ENCODE data around the gene PTPN13.

The PTPN13 gene

DNA sequence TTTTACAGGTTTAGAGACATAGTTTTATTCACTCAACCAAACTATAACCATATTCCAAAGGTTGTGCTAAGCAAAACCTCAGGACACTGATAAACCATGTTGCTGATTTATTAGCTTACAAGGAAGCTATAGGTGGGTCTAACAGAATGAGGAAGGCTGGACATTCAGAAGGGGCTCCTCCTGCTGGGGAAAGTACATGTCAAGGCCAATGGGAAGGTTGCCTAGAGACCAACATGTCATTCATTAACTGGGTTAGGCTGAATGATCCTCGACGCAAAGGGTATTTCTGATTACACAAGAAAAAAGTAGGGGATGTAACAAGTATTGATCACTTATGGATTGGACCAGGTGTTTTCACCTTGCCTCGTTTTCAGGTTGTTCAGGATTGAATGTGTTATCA is 224.7 kb downstream of the PTPN13 start:
- H3K4me1 Mint-ChIP-seq (ENCODE audit: low read depth), result no peaks in the 10 kb centered on the region
- H3K27ac Mint-ChIP-seq, result no peak overlapping the region

GRCh38 chr4:86819561-86819960 is 225.4 kb downstream of the PTPN13 start:
- Mint-ChIP-seq H3K36me3 (ENCODE audit: low read depth) (no peaks in the 10 kb centered on the region), H3K4me3 (no peak overlapping the region), H3K4me1 (ENCODE audit: low read depth) (no peaks in the 10 kb centered on the region), H3K27me3 (no peaks in the 10 kb centered on the region), H3K9me3 (peaks cover 15% of the 10 kb centered on the region), H3K27ac (no peak overlapping the region)
- no peak for DNase-seq

More for the DNA sequence above, 224.7 kb downstream of the PTPN13 start:
- peaks cover 15% of the 10 kb centered on the region for H3K9me3 Mint-ChIP-seq
- H3K27me3 Mint-ChIP-seq, result no peaks in the 10 kb centered on the region
- H3K36me3 Mint-ChIP-seq (ENCODE audit: low read depth), result no peaks in the 10 kb centered on the region
- no peak overlapping the region for H3K4me3 Mint-ChIP-seq
- DNase-seq, result no peak

DNA sequence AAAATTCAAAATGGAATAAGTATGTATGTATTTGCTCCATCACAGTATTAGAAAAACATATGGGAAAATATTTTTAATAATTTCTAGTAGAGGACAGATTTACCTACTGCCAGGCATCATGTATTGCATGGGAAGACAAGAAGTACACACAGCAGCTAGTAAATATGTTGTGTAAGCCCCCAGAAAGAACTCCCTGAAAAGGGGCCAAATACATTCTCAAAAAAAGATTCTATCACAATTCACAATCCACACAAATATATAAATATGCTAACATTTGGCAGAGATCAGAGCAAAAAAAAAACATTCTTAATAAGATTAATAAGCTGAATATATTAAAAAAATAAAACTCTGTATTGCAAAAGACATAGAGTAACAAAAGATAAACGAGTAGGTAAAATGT is 227.0 kb downstream of the PTPN13 start:
- H3K4me1 Mint-ChIP-seq (ENCODE audit: low read depth), result no peaks in the 10 kb centered on the region
- no peak overlapping the region for H3K27ac Mint-ChIP-seq
- peaks cover 3% of the 10 kb centered on the region for H3K9me3 Mint-ChIP-seq
- no peak overlapping the region for H3K4me3 Mint-ChIP-seq
- H3K36me3 Mint-ChIP-seq (ENCODE audit: low read depth), result no peaks in the 10 kb centered on the region
- DNase-seq, result no peak
- H3K27me3 Mint-ChIP-seq, result no peaks in the 10 kb centered on the region

GRCh38 chr4:86822136-86822535 is 228.0 kb downstream of the PTPN13 start:
- Mint-ChIP-seq H3K27ac (no peak overlapping the region), H3K4me1 (ENCODE audit: low read depth) (no peaks in the 10 kb centered on the region), H3K36me3 (ENCODE audit: low read depth) (no peaks in the 10 kb centered on the region), H3K27me3 (peaks cover under 1% of the 10 kb centered on the region), H3K4me3 (no peak overlapping the region), H3K9me3 (no peaks in the 10 kb centered on the region)
- DNase-seq, result no peak

- H3K4me3 Mint-ChIP-seq, result no peak overlapping the region
Observed at GRCh38 chr4:86825511-86825910, 231.4 kb downstream of the PTPN13 start.

GRCh38 chr4:86831262-86832130 is 237.4 kb downstream of the PTPN13 start:
- no peaks in the 10 kb centered on the region for H3K4me1 Mint-ChIP-seq (ENCODE audit: low read depth)
- H3K27me3 Mint-ChIP-seq, result peaks cover 2% of the 10 kb centered on the region
- DNase-seq, result no peak
- H3K27ac Mint-ChIP-seq, result no peak overlapping the region
- no peaks in the 10 kb centered on the region for H3K36me3 Mint-ChIP-seq (ENCODE audit: low read depth)
- H3K4me3 Mint-ChIP-seq, result no peak overlapping the region
- H3K9me3 Mint-ChIP-seq, result no peaks in the 10 kb centered on the region

More at GRCh38 chr4:86825511-86825910, 231.4 kb downstream of the PTPN13 start:
- Mint-ChIP-seq H3K36me3 (ENCODE audit: low read depth) (no peaks in the 10 kb centered on the region), H3K9me3 (no peaks in the 10 kb centered on the region), H3K27me3 (peaks cover 2% of the 10 kb centered on the region), H3K27ac (no peak overlapping the region), H3K4me1 (ENCODE audit: low read depth) (no peaks in the 10 kb centered on the region)
- no peak for DNase-seq

DNA sequence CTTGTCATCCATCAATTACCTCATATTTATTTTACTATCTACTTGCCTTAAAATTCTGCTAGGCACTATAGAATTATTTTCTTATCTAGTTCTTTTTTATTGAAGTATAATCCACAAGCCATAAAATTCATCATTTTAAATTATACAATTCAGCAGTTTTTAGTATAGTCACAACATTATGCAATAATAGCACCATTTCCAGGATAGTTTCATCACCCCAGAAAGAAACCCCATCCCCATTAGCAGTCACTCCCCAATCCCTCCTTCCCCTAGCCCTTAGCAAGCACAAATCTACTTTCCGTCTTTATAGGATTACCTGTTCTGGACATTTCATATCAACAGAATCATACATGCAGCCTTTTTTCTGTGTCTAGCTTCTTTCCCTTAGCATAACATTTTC is 239.5 kb downstream of the PTPN13 start:
- Mint-ChIP-seq H3K4me1 (ENCODE audit: low read depth) (no peaks in the 10 kb centered on the region), H3K36me3 (ENCODE audit: low read depth) (no peaks in the 10 kb centered on the region), H3K27me3 (no peaks in the 10 kb centered on the region), H3K4me3 (no peak overlapping the region), H3K9me3 (no peaks in the 10 kb centered on the region), H3K27ac (no peak overlapping the region)
- no peak for DNase-seq

GRCh38 chr4:86834901-86835300 is 240.8 kb downstream of the PTPN13 start:
- DNase-seq, result no peak
- no peak overlapping the region for H3K27ac Mint-ChIP-seq
- no peaks in the 10 kb centered on the region for H3K9me3 Mint-ChIP-seq
- H3K36me3 Mint-ChIP-seq (ENCODE audit: low read depth), result no peaks in the 10 kb centered on the region
- H3K27me3 Mint-ChIP-seq, result no peaks in the 10 kb centered on the region
- H3K4me1 Mint-ChIP-seq (ENCODE audit: low read depth), result no peaks in the 10 kb centered on the region
- H3K4me3 Mint-ChIP-seq, result no peak overlapping the region

- Mint-ChIP-seq H3K27me3 (no peaks in the 10 kb centered on the region), H3K4me1 (ENCODE audit: low read depth) (no peaks in the 10 kb centered on the region), H3K9me3 (no peaks in the 10 kb centered on the region), H3K36me3 (ENCODE audit: low read depth) (no peaks in the 10 kb centered on the region), H3K27ac (no peak overlapping the region), H3K4me3 (no peak overlapping the region)
- no peak for DNase-seq
Observed at GRCh38 chr4:86835677-86836076, 241.6 kb downstream of the PTPN13 start.

GRCh38 chr4:86837691-86838503 is 243.8 kb downstream of the PTPN13 start:
- no peak overlapping the region for H3K27ac Mint-ChIP-seq
- no peaks in the 10 kb centered on the region for H3K36me3 Mint-ChIP-seq (ENCODE audit: low read depth)
- no peak for DNase-seq
- H3K27me3 Mint-ChIP-seq, result no peaks in the 10 kb centered on the region
- no peak overlapping the region for H3K4me3 Mint-ChIP-seq
- H3K9me3 Mint-ChIP-seq, result no peaks in the 10 kb centered on the region
- no peaks in the 10 kb centered on the region for H3K4me1 Mint-ChIP-seq (ENCODE audit: low read depth)

GRCh38 chr4:86840858-86841257 is 246.7 kb downstream of the PTPN13 start:
- Mint-ChIP-seq H3K27ac (no peak overlapping the region), H3K36me3 (ENCODE audit: low read depth) (no peaks in the 10 kb centered on the region), H3K4me3 (no peak overlapping the region), H3K9me3 (no peaks in the 10 kb centered on the region), H3K4me1 (ENCODE audit: low read depth) (no peaks in the 10 kb centered on the region), H3K27me3 (no peaks in the 10 kb centered on the region)
- DNase-seq, result no peak

- Mint-ChIP-seq H3K36me3 (ENCODE audit: low read depth) (no peaks in the 10 kb centered on the region), H3K27ac (no peak overlapping the region), H3K9me3 (no peaks in the 10 kb centered on the region), H3K4me1 (ENCODE audit: low read depth) (no peaks in the 10 kb centered on the region), H3K4me3 (no peak overlapping the region), H3K27me3 (no peaks in the 10 kb centered on the region)
- no peak for DNase-seq
Observed at GRCh38 chr4:86841309-86841708, 247.2 kb downstream of the PTPN13 start.

GRCh38 chr4:86845593-86845992 is 251.5 kb downstream of the PTPN13 start:
- peaks cover 3% of the 10 kb centered on the region for H3K27me3 Mint-ChIP-seq
- H3K36me3 Mint-ChIP-seq (ENCODE audit: low read depth), result no peaks in the 10 kb centered on the region
- no peak overlapping the region for H3K4me3 Mint-ChIP-seq
- DNase-seq, result no peak
- H3K27ac Mint-ChIP-seq, result no peak overlapping the region
- H3K9me3 Mint-ChIP-seq, result no peaks in the 10 kb centered on the region
- H3K4me1 Mint-ChIP-seq (ENCODE audit: low read depth), result no peaks in the 10 kb centered on the region

DNA sequence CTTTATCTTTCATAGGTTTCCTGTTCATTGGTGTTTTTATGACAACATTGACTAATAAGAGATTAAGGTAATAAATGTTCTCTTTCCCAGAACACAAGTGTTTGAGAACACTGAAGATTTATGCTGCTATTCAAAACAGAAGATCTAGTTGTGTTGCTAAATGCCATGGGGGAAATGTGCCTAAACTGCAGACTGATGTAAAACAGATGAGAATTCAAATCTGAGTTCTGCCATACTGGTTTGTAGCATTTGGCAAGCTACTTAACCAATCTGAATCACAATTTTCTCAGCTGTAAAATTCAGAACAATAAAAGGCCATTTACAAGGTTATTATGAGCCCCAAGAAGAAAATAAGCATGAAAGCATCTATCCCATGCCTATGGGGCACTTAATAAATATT is 252.8 kb downstream of the PTPN13 start:
- DNase-seq, result no peak
- Mint-ChIP-seq H3K36me3 (ENCODE audit: low read depth) (no peaks in the 10 kb centered on the region), H3K27ac (no peak overlapping the region), H3K4me3 (no peak overlapping the region), H3K9me3 (no peaks in the 10 kb centered on the region), H3K4me1 (ENCODE audit: low read depth) (no peaks in the 10 kb centered on the region), H3K27me3 (peaks cover 3% of the 10 kb centered on the region)

- Mint-ChIP-seq H3K27ac (no peak overlapping the region), H3K4me1 (ENCODE audit: low read depth) (no peaks in the 10 kb centered on the region), H3K9me3 (no peaks in the 10 kb centered on the region), H3K4me3 (no peak overlapping the region), H3K36me3 (ENCODE audit: low read depth) (no peaks in the 10 kb centered on the region), H3K27me3 (peaks cover 3% of the 10 kb centered on the region)
- no peak for DNase-seq
Observed at GRCh38 chr4:86847571-86847970, 253.5 kb downstream of the PTPN13 start.
